Activated naive CD8-positive, alpha-beta T cell treated with anti-CD3 and anti-CD28 coated beads, Interleukin-2, amount 10 ng/mL, durations not matched to agents 7 days and 5 days (primary cell): ENCODE results near the gene MAP1LC3B2. TPM values are rescaled to one million over a fixed set of nuclear protein-coding genes. Genes with fewer than 3 reads are reported as not detected.

Source experiments
- ATAC-seq: fragments of 150-1000 bp; cut with Tn5 transposase; one replicate; pipeline ENCODE4 v1.10.0; 2021; ENCODE audit warnings: low read depth, moderate library complexity
- POLR2A ChIA-PET: fragments of 350-600 bp; sonication (Branson Sonifier 250); formaldehyde crosslinking; loops from one replicate; lab custom pipeline; 2021; ENCODE audit warnings: antibody characterized with exemption; lab: Charles Lee
- DNase-seq: peaks from one replicate; pipeline ENCODE4 v3.0.0; 2021
- H3K27ac Mint-ChIP-seq: one replicate; pipeline ENCODE4 v1.8.0; 2022; ENCODE audit warnings: mild to moderate bottlenecking, mixed read lengths
- H3K27me3 Mint-ChIP-seq: one replicate; pipeline ENCODE4 v1.8.0; 2022; ENCODE audit warnings: mild to moderate bottlenecking, moderate library complexity, mixed read lengths
- H3K36me3 Mint-ChIP-seq: one replicate; pipeline ENCODE4 v1.8.0; 2021; ENCODE audit warnings: mild to moderate bottlenecking, mixed read lengths
- H3K4me1 Mint-ChIP-seq: one replicate; pipeline ENCODE4 v1.8.0; 2021; ENCODE audit warnings: mixed read lengths
- H3K4me3 Mint-ChIP-seq: one replicate; pipeline ENCODE4 v1.8.0; 2022; ENCODE audit warnings: mild to moderate bottlenecking, moderate library complexity, mixed read lengths
- H3K9me3 Mint-ChIP-seq: one replicate; pipeline ENCODE4 v1.8.0; 2021; ENCODE audit warnings: mixed read lengths
- total RNA-seq, 2 experiments: library from RNA; stranded (reverse); gene quantifications; one replicate each; pipeline ENCODE4 v1.2.3, GENCODE V29; 2021

MAP1LC3B2 gene
- total RNA-seq, 2 experiments from 2014 or later = 0.85 to 0.89 TPM

- DNase-seq (no peak), ATAC-seq (no peak)
- Mint-ChIP-seq H3K4me1 (peaks cover 10% of the 10 kb centered on the region), H3K9me3 (peaks cover 2% of the 10 kb centered on the region), H3K36me3 (no peaks in the 10 kb centered on the region), H3K4me3 (no peak overlapping the region), H3K27ac (no peak overlapping the region), H3K27me3 (peaks cover 12% of the 10 kb centered on the region)
- POLR2A ChIA-PET = no interaction called here
Measured at GRCh38 chr12:116529686-116530085, 29.5 kb upstream of the MAP1LC3B2 start.

DNA sequence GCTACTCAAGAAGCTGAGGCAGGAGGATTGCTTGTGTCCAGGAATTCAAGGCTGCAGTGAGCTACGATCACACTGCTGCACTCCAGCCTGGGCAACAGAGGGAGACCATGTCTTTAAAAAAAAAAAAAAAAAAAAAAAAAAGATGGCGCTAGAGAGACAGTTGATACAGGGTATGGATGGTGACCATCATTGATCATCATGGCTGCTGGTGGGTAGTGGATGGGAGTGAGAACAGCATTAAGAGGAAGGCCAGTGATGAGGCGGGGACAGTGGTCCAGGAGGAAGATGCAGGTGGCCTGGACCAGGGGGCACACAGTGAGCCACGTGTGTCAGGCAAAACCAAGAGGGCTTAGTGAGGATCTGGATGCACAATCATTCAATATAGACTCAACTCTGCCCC lies 26.8 kb upstream of the MAP1LC3B2 start:
- no peak for ATAC-seq
- Mint-ChIP-seq H3K27ac (no peak overlapping the region), H3K4me1 (peaks cover 16% of the 10 kb centered on the region), H3K9me3 (peaks cover 2% of the 10 kb centered on the region), H3K4me3 (peak overlapping the region; percentile 95), H3K36me3 (no peaks in the 10 kb centered on the region), H3K27me3 (peaks cover 3% of the 10 kb centered on the region)
- POLR2A ChIA-PET = no interaction called here
- no peak for DNase-seq

GRCh38 chr12:116532986-116533342 lies 26.2 kb upstream of the MAP1LC3B2 start:
- Mint-ChIP-seq H3K4me3 (peak overlapping the region; percentile 95), H3K4me1 (peaks cover 20% of the 10 kb centered on the region), H3K36me3 (no peaks in the 10 kb centered on the region), H3K27me3 (peaks cover 3% of the 10 kb centered on the region), H3K9me3 (peaks cover 2% of the 10 kb centered on the region), H3K27ac (no peak overlapping the region)
- POLR2A ChIA-PET = interaction anchor here (1.0 to 1.7 kb wide), 3 partner anchors 12 to 27 kb away, joined by 3 to 13 read pairs (median 3); partner anchors contain the start of gene MAP1LC3B2
- no peak for DNase-seq
- peak; percentile 14 for ATAC-seq

GRCh38 chr12:116533343-116534251 lies 25.6 kb upstream of the MAP1LC3B2 start:
- peak overlapping the region; percentile 78 for H3K27ac Mint-ChIP-seq

GRCh38 chr12:116534311-116535121 lies 24.7 kb upstream of the MAP1LC3B2 start:
- H3K27me3 Mint-ChIP-seq = peaks cover 3% of the 10 kb centered on the region
- no peak for ATAC-seq

More at GRCh38 chr12:116533343-116534251, 25.6 kb upstream of the MAP1LC3B2 start:
- POLR2A ChIA-PET = interaction anchor here (1.0 to 1.7 kb wide), 3 partner anchors 11 to 26 kb away, joined by 3 to 13 read pairs (median 3); partner anchors contain the start of gene MAP1LC3B2
- Mint-ChIP-seq H3K36me3 (no peaks in the 10 kb centered on the region), H3K4me3 (peak overlapping the region; percentile 95), H3K9me3 (peaks cover 2% of the 10 kb centered on the region), H3K4me1 (peaks cover 24% of the 10 kb centered on the region), H3K27me3 (peaks cover 3% of the 10 kb centered on the region)
- DNase-seq (peak; percentile 89), ATAC-seq (peak; percentile 84)

GRCh38 chr12:116535241-116535640 lies 23.9 kb upstream of the MAP1LC3B2 start:
- DNase-seq (no peak), ATAC-seq (no peak)
- Mint-ChIP-seq H3K9me3 (peaks cover 2% of the 10 kb centered on the region), H3K36me3 (no peaks in the 10 kb centered on the region), H3K27ac (no peak overlapping the region), H3K4me1 (peaks cover 29% of the 10 kb centered on the region), H3K27me3 (peaks cover 3% of the 10 kb centered on the region), H3K4me3 (no peak overlapping the region)
- POLR2A ChIA-PET = interaction anchor here (0.7 kb wide), 1 partner anchor 26 kb away, joined by 7 read pairs; no protein-coding TSS in a partner anchor

More at GRCh38 chr12:116534311-116535121, 24.7 kb upstream of the MAP1LC3B2 start:
- POLR2A ChIA-PET = interaction anchor here (0.7 to 1.7 kb wide), 3 partner anchors 23 to 26 kb away, joined by 3 to 13 read pairs (median 7); partner anchors contain the start of gene MAP1LC3B2
- peaks cover 29% of the 10 kb centered on the region for H3K4me1 Mint-ChIP-seq
- no peak for DNase-seq
- H3K36me3 Mint-ChIP-seq = no peaks in the 10 kb centered on the region
- peak overlapping the region; percentile 95 for H3K4me3 Mint-ChIP-seq
- peak overlapping the region; percentile 63 for H3K27ac Mint-ChIP-seq
- H3K9me3 Mint-ChIP-seq = peaks cover 2% of the 10 kb centered on the region

- ATAC-seq = no peak
- DNase-seq = no peak
- Mint-ChIP-seq H3K27ac (no peak overlapping the region), H3K36me3 (no peaks in the 10 kb centered on the region), H3K4me3 (peak overlapping the region; percentile 8), H3K4me1 (peaks cover 29% of the 10 kb centered on the region), H3K27me3 (no peaks in the 10 kb centered on the region), H3K9me3 (no peaks in the 10 kb centered on the region)
- POLR2A ChIA-PET = no interaction called here
Measured at GRCh38 chr12:116537101-116537904, 21.9 kb upstream of the MAP1LC3B2 start.

DNA sequence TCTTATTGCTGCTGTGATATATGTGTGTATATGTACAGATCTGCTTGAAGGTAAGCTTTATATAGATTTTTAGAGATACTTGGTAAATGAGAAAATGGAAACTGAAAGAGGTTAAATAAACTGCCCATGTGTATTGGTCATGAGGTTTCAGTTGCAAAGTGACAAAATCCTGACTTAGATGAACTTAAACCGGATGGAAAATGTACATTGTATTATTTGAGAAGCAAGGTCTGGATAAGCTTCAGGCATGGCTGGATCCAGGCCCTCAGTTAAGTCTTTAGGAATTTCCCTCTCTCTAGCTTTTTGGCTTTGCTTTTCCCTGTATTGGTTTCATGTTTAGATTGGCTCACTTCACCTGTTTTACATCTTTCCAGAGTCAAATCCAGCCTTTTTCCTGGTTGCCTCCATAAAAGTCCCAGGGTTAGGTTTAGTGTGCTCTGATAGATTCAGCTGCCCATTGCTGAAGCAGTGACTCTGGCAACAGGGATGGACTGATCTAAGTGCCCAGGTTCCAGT lies 21.0 kb upstream of the MAP1LC3B2 start:
- no peak for DNase-seq
- POLR2A ChIA-PET = no interaction called here
- H3K27me3 Mint-ChIP-seq = no peaks in the 10 kb centered on the region
- no peak for ATAC-seq
- no peaks in the 10 kb centered on the region for H3K36me3 Mint-ChIP-seq
- no peaks in the 10 kb centered on the region for H3K9me3 Mint-ChIP-seq
- peaks cover 23% of the 10 kb centered on the region for H3K4me1 Mint-ChIP-seq
- peak overlapping the region; percentile 8 for H3K4me3 Mint-ChIP-seq
- no peak overlapping the region for H3K27ac Mint-ChIP-seq

DNA sequence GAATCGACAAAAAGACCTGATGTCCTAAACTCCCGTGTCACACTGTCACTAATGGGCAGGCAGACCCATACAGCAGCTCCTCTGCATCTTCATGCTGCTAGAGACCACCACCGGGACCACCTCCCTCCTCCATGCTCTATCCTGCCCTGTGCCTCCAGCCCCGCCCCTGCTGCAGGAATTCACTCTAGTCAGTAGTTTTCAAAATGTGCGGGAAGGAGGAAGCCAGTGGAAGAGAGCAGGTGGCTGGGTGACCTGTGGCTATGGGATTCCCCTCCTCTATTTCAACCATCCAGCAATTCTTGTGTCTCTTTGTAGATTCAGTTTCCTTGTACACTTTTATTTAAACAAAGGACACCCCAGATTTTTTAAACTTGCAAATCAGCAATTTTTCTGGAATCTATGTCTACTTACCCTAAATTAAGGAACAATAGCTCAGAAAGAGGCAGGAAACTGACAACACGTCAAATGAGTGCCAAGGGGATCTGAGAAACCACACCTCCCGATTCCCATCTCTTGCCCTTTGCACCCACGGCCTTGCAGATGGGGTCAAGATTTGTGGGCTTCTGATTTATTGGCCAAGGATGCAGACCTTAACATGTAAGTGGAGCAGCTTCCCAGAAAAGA lies 20.4 kb upstream of the MAP1LC3B2 start:
- Mint-ChIP-seq H3K4me1 (peaks cover 22% of the 10 kb centered on the region), H3K9me3 (no peaks in the 10 kb centered on the region), H3K27ac (no peak overlapping the region), H3K27me3 (no peaks in the 10 kb centered on the region), H3K36me3 (no peaks in the 10 kb centered on the region), H3K4me3 (no peak overlapping the region)
- ATAC-seq = no peak
- POLR2A ChIA-PET = no interaction called here
- no peak for DNase-seq

- H3K9me3 Mint-ChIP-seq = no peaks in the 10 kb centered on the region
- no peak overlapping the region for H3K4me3 Mint-ChIP-seq
- no peaks in the 10 kb centered on the region for H3K36me3 Mint-ChIP-seq
- ATAC-seq (no peak), DNase-seq (no peak)
- H3K27ac Mint-ChIP-seq = no peak overlapping the region
- no peaks in the 10 kb centered on the region for H3K27me3 Mint-ChIP-seq
- H3K4me1 Mint-ChIP-seq = peaks cover 20% of the 10 kb centered on the region
- POLR2A ChIA-PET = no interaction called here
Measured at GRCh38 chr12:116539361-116539771, 19.8 kb upstream of the MAP1LC3B2 start.

DNA sequence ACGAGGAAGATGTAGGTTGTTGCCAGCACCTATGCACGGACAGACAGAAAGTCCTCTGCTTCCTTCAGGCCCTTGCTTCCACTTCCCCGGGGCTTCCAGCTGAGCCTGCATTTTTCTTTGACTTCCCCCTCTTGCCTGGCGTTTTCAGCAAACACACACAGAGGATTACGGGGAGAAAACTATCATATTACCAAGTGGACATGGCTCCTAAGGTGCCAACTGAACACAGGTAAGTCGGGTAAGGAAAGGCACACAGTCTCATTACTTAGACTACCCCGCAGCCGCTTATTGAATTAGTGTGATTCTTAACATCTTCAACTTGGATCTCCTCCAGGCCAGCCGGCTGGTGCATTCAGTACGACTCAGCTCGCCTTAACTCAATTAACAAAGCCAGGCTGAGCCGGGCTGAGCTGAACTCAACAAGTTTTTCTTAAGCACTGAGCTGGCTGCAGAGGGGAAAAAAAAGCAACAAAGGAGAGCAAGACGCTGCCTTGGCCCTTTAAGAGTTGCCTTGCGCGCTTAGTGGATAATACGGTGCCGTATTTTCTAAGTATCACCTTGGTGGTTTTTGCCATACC lies 19.2 kb upstream of the MAP1LC3B2 start:
- H3K36me3 Mint-ChIP-seq = no peaks in the 10 kb centered on the region
- peaks cover 18% of the 10 kb centered on the region for H3K4me1 Mint-ChIP-seq
- H3K27ac Mint-ChIP-seq = no peak overlapping the region
- no peaks in the 10 kb centered on the region for H3K9me3 Mint-ChIP-seq
- ATAC-seq (no peak), DNase-seq (no peak)
- H3K4me3 Mint-ChIP-seq = no peak overlapping the region
- H3K27me3 Mint-ChIP-seq = no peaks in the 10 kb centered on the region
- POLR2A ChIA-PET = no interaction called here

- Mint-ChIP-seq H3K27me3 (no peaks in the 10 kb centered on the region), H3K4me3 (no peak overlapping the region), H3K9me3 (no peaks in the 10 kb centered on the region), H3K36me3 (no peaks in the 10 kb centered on the region), H3K27ac (no peak overlapping the region), H3K4me1 (peaks cover 18% of the 10 kb centered on the region)
- POLR2A ChIA-PET = no interaction called here
- DNase-seq (no peak), ATAC-seq (no peak)
Measured at GRCh38 chr12:116540622-116541152, 18.5 kb upstream of the MAP1LC3B2 start.
